OCI-LY3 (cell line): Measurements from ENCODE around the gene IQCE.
A peak's percentile ranks its signal among the peaks of the same experiment; 100 is the strongest.

Experiments used
- H2AFZ ChIP-seq: fragments of 200-600, 300-600 bp; shearing (Covaris generic); 2 replicates; pipeline ENCODE4 v1.6.0; 2014; ENCODE audit warnings: antibody characterized with exemption, low read depth, low read length
- H3K27ac ChIP-seq: fragments of 200-600, 300-600 bp; sonication (generic); 2 replicates; pipeline ENCODE4 v1.5.1; 2014; ENCODE audit warnings: mild to moderate bottlenecking, low read length, moderate library complexity, mixed read lengths
- H3K27me3 ChIP-seq: fragments of 200-600, 300-600 bp; sonication (generic); 2 replicates; pipeline ENCODE4 v1.6.1; 2014; ENCODE audit warnings: low read depth, low read length, mixed read lengths
- H3K36me3 ChIP-seq: fragments of 200-600, 300-600 bp; sonication (generic); replicated peaks from 2 replicates; pipeline ENCODE3; 2014; ENCODE audit warnings: low read depth, low read length, mixed read lengths
- H3K4me1 ChIP-seq: fragments of 300-600, 200-600 bp; sonication (generic); 2 replicates; pipeline ENCODE4 v1.6.1; 2014; ENCODE audit warnings: low read length, mixed read lengths
- H3K4me2 ChIP-seq: fragments of 200-600, 300-600 bp; sonication (generic); 2 replicates; pipeline ENCODE4 v1.6.1; 2014; ENCODE audit warnings: low read length, mixed read lengths
- H3K4me3 ChIP-seq: fragments of 300-600, 200-600 bp; sonication (generic); 2 replicates; pipeline ENCODE4 v1.5.1; 2014; ENCODE audit warnings: antibody characterized with exemption, mild to moderate bottlenecking, low read length, moderate library complexity
- H3K79me2 ChIP-seq: fragments of 300-600, 200-600 bp; shearing (Covaris generic); 2 replicates; pipeline ENCODE4 v1.6.1; 2014; ENCODE audit warnings: mild to moderate bottlenecking, low read length, mixed read lengths
- H3K9ac ChIP-seq: fragments of 300-600, 200-600 bp; shearing (Covaris generic); 2 replicates; pipeline ENCODE4 v1.6.0; 2014; ENCODE audit warnings: mild to moderate bottlenecking, low read length, moderate library complexity
- H3K9me3 ChIP-seq: fragments of 200-600, 300-600 bp; shearing (Covaris generic); 2 replicates; pipeline ENCODE4 v1.6.1; 2014; ENCODE audit warnings: low read length, mixed read lengths; ENCODE audit not compliant: insufficient read depth
- H4K20me1 ChIP-seq: fragments of 200-600, 300-600 bp; sonication (generic); 2 replicates; pipeline ENCODE4 v1.6.1; 2016; ENCODE audit warnings: low read length, mixed read lengths; ENCODE audit not compliant: insufficient read depth
- CTCF ChIP-seq: fragments of 200-600, 300-600 bp; sonication (generic); IDR thresholded peaks from 2 replicates; pipeline ENCODE4 v1.5.1; 2014; ENCODE audit warnings: antibody characterized with exemption, low read length, low read depth
- EZH2phosphoT487 ChIP-seq: fragments of 200-600 bp; shearing (Covaris generic); IDR thresholded peaks from 2 replicates; pipeline ENCODE4 v1.6.1; 2018; ENCODE audit warnings: antibody characterized with exemption, mixed run types, low read depth

Gene IQCE

GRCh38 chr7:2553831-2554581 lies 4.8 kb upstream of the IQCE start:
- Histone ChIP-seq H3K79me2 (peaks cover 25% of the 10 kb centered on the region), H3K4me3 (peak overlapping the region; percentile 95), H3K27me3 (no peaks in the 10 kb centered on the region), H3K4me1 (peaks cover 12% of the 10 kb centered on the region), H3K36me3 (no peaks in the 10 kb centered on the region), H2AFZ (no peak overlapping the region), H3K4me2 (peak overlapping the region; percentile 97), H3K9ac (peak overlapping the region; percentile 95), H3K9me3 (no peaks in the 10 kb centered on the region), H3K27ac (peak overlapping the region; percentile 94; the same call in 1 of the 2 replicates), H4K20me1 (no peaks in the 10 kb centered on the region)
- no peak for TF ChIP-seq EZH2phosphoT487
- no peak for TF ChIP-seq CTCF

- Histone ChIP-seq H3K27ac (peak overlapping the region; percentile 94), H4K20me1 (no peaks in the 10 kb centered on the region), H2AFZ (no peak overlapping the region), H3K9ac (peak overlapping the region; percentile 95), H3K4me2 (peak overlapping the region; percentile 97), H3K27me3 (no peaks in the 10 kb centered on the region), H3K4me1 (peaks cover 12% of the 10 kb centered on the region), H3K4me3 (peak overlapping the region; percentile 95), H3K79me2 (peaks cover 31% of the 10 kb centered on the region), H3K36me3 (no peaks in the 10 kb centered on the region), H3K9me3 (no peaks in the 10 kb centered on the region)
- TF ChIP-seq CTCF (no peak), EZH2phosphoT487 (no peak)
Measured at GRCh38 chr7:2554661-2555111, 4.1 kb upstream of the IQCE start.

- Histone ChIP-seq H3K4me3 (peak within 1 kb of the TSS; percentile 95), H3K36me3 (no peaks in the 10 kb centered on the region), H3K9ac (peak within 1 kb of the TSS; percentile 95), H3K27ac (peak within 1 kb of the TSS; percentile 94), H3K4me1 (peaks cover 18% of the 10 kb centered on the region), H2AFZ (peak within 1 kb of the TSS; percentile 96), H3K4me2 (peak within 1 kb of the TSS; percentile 97), H3K79me2 (peaks cover 38% of the 10 kb centered on the region), H3K27me3 (no peaks in the 10 kb centered on the region), H3K9me3 (no peaks in the 10 kb centered on the region), H4K20me1 (no peaks in the 10 kb centered on the region)
- TF ChIP-seq EZH2phosphoT487: no peak
- peak; percentile 32; the same call in 1 of the 2 replicates for TF ChIP-seq CTCF
Measured at GRCh38 chr7:2555121-2556052, 3.4 kb upstream of the IQCE start, which contains the start of gene BRAT1. TSS of gene BRAT1 (minus strand) at chr7:2555524. CDS start at chr7:2554431, 1,093 bp downstream.
